Kidney capillary endothelial cell (primary cell): ENCODE results near the gene ATAD5.
"Not testable (repeated sequence)": the region's sequence is repeated elsewhere in the genome, so short reads cannot be mapped to it uniquely, and the experiment has no call there.

Experiments used
- DNase-seq: peaks from one replicate; pipeline ENCODE4 v3.0.0-alpha.2; 2018; ENCODE audit warnings: low spot score

The ATAD5 gene

GRCh38 chr17:30831663-30832437 is at the start of gene ATAD5:
Gene ATAD5 (plus strand): TSS chr17:30831966. CDS start chr17:30832348, 382 bp downstream.
- DNase-seq, result peak; percentile 76

GRCh38 chr17:30782206-30782605 is 49.6 kb upstream of the ATAD5 start:
- DNase-seq, result no peak

GRCh38 chr17:30788918-30789317 is 42.8 kb upstream of the ATAD5 start:
- DNase-seq, result no peak

- DNase-seq, result no peak
Observed at GRCh38 chr17:30790279-30790678, 41.5 kb upstream of the ATAD5 start.

- no peak for DNase-seq
Observed at GRCh38 chr17:30793282-30793977, 38.3 kb upstream of the ATAD5 start.

GRCh38 chr17:30794372-30794771 is 37.4 kb upstream of the ATAD5 start:
- no peak for DNase-seq

- DNase-seq, result no peak
Observed at GRCh38 chr17:30796016-30796415, 35.8 kb upstream of the ATAD5 start.

- no peak for DNase-seq
Observed at GRCh38 chr17:30801671-30802070, 30.1 kb upstream of the ATAD5 start.

- no peak for DNase-seq
Observed at GRCh38 chr17:30805944-30806456, 25.8 kb upstream of the ATAD5 start.

GRCh38 chr17:30807896-30808295 is 23.9 kb upstream of the ATAD5 start:
- no peak for DNase-seq

- DNase-seq, result peak; percentile 51
Observed at GRCh38 chr17:30808785-30809286, 22.9 kb upstream of the ATAD5 start.

- no peak for DNase-seq
Observed at GRCh38 chr17:30809867-30810266, 21.9 kb upstream of the ATAD5 start.

- no peak for DNase-seq
Observed at GRCh38 chr17:30812218-30813177, 19.3 kb upstream of the ATAD5 start.

GRCh38 chr17:30814236-30814635 is 17.5 kb upstream of the ATAD5 start:
- DNase-seq, result not testable (repeated sequence)

- not testable (repeated sequence) for DNase-seq
Observed at GRCh38 chr17:30814860-30815259, 16.9 kb upstream of the ATAD5 start.

GRCh38 chr17:30816165-30816564 is 15.6 kb upstream of the ATAD5 start:
- no peak for DNase-seq

GRCh38 chr17:30819971-30820705 is 11.6 kb upstream of the ATAD5 start:
- no peak for DNase-seq

- no peak for DNase-seq
Observed at GRCh38 chr17:30821871-30822723, 9.7 kb upstream of the ATAD5 start.

GRCh38 chr17:30822919-30823318 is 8.8 kb upstream of the ATAD5 start:
- not testable (repeated sequence) for DNase-seq

- no peak for DNase-seq
Observed at GRCh38 chr17:30823421-30823820, 8.3 kb upstream of the ATAD5 start.
